ENCODE results near the gene RBBP8. TPM values are rescaled to one million over a fixed set of nuclear protein-coding genes. Genes with fewer than 3 reads are reported as not detected.

RBBP8 gene
- total RNA-seq, 4 donors from 2014 or later: 12.4 to 23.9 (median 15.4) TPM

DNA sequence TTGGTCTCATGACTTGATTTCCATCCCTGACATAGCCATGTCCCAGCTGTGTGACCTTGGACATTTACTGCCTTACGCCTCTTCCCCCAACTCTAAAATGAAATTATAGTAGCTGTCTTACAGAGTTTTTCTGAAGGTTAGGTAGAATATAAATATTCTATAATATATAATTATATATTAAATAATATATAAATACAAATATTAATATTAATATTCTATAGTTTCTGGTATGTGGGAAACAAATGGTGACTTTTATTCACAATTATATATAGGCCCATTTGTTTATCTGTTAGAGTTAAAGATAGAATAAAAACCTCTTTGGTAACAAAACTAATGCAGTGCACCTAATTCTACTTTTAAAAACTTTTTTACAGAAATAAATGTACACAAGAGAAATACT lies 1.7 kb downstream of the RBBP8 start:
- no peaks in the 10 kb centered on the region for H3K27me3 ChIP-seq
- intact Hi-C loops (cut with DNase I): loop anchor here (5.0 to 10.0 kb wide), 3 partner anchors 48 to 480 kb away; no protein-coding TSS in a partner anchor
- H3K27ac ChIP-seq (replicated peaks in 1 of 4): no peak overlapping the region
- no peak overlapping the region for H3K4me3 ChIP-seq
- WGBS: 96% methylated on average over 1 of the region's 1 CpG
- DNase-seq (ENCODE audit: extremely low spot score): no peak
- TF ChIP-seq POLR2AphosphoS5 (IDR thresholded peaks at IDR 0.05) (no peak), EP300 (IDR thresholded peaks at IDR 0.05) (no peak), POLR2A (IDR thresholded peaks at IDR 0.05; ENCODE audit: low read depth) (no peak)
- TF ChIP-seq, protein P1, sequence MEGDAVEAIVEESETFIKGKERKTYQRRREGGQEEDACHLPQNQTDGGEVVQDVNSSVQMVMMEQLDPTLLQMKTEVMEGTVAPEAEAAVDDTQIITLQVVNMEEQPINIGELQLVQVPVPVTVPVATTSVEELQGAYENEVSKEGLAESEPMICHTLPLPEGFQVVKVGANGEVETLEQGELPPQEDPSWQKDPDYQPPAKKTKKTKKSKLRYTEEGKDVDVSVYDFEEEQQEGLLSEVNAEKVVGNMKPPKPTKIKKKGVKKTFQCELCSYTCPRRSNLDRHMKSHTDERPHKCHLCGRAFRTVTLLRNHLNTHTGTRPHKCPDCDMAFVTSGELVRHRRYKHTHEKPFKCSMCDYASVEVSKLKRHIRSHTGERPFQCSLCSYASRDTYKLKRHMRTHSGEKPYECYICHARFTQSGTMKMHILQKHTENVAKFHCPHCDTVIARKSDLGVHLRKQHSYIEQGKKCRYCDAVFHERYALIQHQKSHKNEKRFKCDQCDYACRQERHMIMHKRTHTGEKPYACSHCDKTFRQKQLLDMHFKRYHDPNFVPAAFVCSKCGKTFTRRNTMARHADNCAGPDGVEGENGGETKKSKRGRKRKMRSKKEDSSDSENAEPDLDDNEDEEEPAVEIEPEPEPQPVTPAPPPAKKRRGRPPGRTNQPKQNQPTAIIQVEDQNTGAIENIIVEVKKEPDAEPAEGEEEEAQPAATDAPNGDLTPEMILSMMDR (IDR thresholded peaks at IDR 0.05): no peak
- H3K9me3 ChIP-seq: no peaks in the 10 kb centered on the region
- H3K36me3 ChIP-seq: peaks cover 0 to 12% (median 9%) of the 10 kb centered on the region in 4 donors
- peaks cover 0 to 15% (median 14%) of the 10 kb centered on the region in 4 donors for H3K4me1 ChIP-seq

GRCh38 chr18:22935431-22935830 lies 2.3 kb downstream of the RBBP8 start:
- 67% methylated on average over 1 of the region's 1 CpG for WGBS
- Histone ChIP-seq H3K36me3 (peaks cover 0 to 12% (median 9%) of the 10 kb centered on the region in 4 donors), H3K27me3 (no peaks in the 10 kb centered on the region), H3K4me1 (peaks cover 0 to 15% (median 14%) of the 10 kb centered on the region in 4 donors), H3K4me3 (no peak overlapping the region), H3K27ac (replicated peaks in 1 of 4) (no peak overlapping the region), H3K9me3 (no peaks in the 10 kb centered on the region)
- no peak for DNase-seq (ENCODE audit: extremely low spot score)
- intact Hi-C loops (cut with DNase I): loop anchor here (10.0 kb wide), 1 partner anchor 479 kb away; no protein-coding TSS in a partner anchor
- no peak for TF ChIP-seq EP300 (IDR thresholded peaks at IDR 0.05)
- TF ChIP-seq POLR2AphosphoS5 (IDR thresholded peaks at IDR 0.05): no peak
- TF ChIP-seq POLR2A (IDR thresholded peaks at IDR 0.05; ENCODE audit: low read depth): no peak
- TF ChIP-seq, protein P1 (IDR thresholded peaks at IDR 0.05): no peak

DNA sequence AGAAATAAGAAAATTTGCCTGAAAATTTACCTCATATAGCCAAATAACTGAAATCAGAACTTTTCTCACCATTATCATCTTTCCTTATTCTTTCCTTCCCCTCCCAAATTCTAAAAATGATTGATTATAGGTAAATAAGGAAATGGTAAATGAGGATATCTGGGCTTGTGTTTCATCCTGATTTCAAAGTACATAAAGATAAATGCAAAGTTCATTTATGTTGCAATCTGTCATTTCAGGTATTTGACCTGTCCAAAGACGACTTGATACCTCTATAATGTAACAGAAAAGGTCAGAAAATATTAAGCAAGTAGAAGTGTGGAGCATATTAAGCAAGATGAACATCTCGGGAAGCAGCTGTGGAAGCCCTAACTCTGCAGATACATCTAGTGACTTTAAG lies 3.4 kb downstream of the RBBP8 start:
- Histone ChIP-seq H3K36me3 (peaks cover 0 to 12% (median 11%) of the 10 kb centered on the region in 4 donors), H3K4me1 (peaks cover 0 to 15% (median 14%) of the 10 kb centered on the region in 4 donors), H3K9me3 (no peaks in the 10 kb centered on the region), H3K4me3 (no peak overlapping the region), H3K27me3 (no peaks in the 10 kb centered on the region), H3K27ac (replicated peaks in 1 of 4) (no peak overlapping the region)
- TF ChIP-seq, protein P1 (IDR thresholded peaks at IDR 0.05): no peak
- no peak for TF ChIP-seq EP300 (IDR thresholded peaks at IDR 0.05)
- TF ChIP-seq POLR2A (IDR thresholded peaks at IDR 0.05; ENCODE audit: low read depth): no peak
- TF ChIP-seq POLR2AphosphoS5 (IDR thresholded peaks at IDR 0.05): no peak
- no peak for DNase-seq (ENCODE audit: extremely low spot score)
- WGBS: 65% methylated on average over 2 of the region's 2 CpGs
- intact Hi-C loops (cut with DNase I): loop anchor here (10.0 kb wide), 1 partner anchor 478 kb away; no protein-coding TSS in a partner anchor

DNA sequence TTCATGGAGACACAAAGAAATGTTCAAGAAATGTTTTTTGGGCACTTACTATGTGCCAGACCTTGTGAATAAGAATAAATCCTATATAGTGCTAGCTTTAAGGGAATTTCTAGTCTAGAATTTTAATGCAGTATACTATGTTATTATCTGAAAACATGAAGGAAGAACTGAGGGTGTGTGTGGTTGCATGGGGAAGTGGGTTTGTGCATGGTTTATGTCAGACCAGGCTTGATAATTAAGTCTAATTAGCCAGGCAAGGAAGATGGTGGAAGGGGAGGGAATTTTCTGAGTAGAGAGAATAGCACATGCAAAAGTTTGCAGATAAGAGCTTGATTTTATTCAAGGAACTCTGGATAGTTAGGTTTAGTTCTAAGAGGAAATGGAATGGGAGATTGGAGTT lies 6.5 kb downstream of the RBBP8 start:
- no peak for DNase-seq (ENCODE audit: extremely low spot score)
- Histone ChIP-seq H3K4me3 (no peak overlapping the region), H3K36me3 (peaks cover 0 to 12% (median 11%) of the 10 kb centered on the region in 4 donors), H3K27ac (replicated peaks in 1 of 4) (no peak overlapping the region), H3K27me3 (no peaks in the 10 kb centered on the region), H3K9me3 (no peaks in the 10 kb centered on the region), H3K4me1 (peaks cover 0 to 1% (median 0%) of the 10 kb centered on the region in 4 donors)
- intact Hi-C loops (cut with DNase I): loop anchor here (10.0 kb wide), 1 partner anchor 475 kb away; no protein-coding TSS in a partner anchor
- TF ChIP-seq, protein P1 (IDR thresholded peaks at IDR 0.05): no peak
- no peak for TF ChIP-seq POLR2A (IDR thresholded peaks at IDR 0.05; ENCODE audit: low read depth)
- no peak for TF ChIP-seq POLR2AphosphoS5 (IDR thresholded peaks at IDR 0.05)
- no peak for TF ChIP-seq EP300 (IDR thresholded peaks at IDR 0.05)

DNA sequence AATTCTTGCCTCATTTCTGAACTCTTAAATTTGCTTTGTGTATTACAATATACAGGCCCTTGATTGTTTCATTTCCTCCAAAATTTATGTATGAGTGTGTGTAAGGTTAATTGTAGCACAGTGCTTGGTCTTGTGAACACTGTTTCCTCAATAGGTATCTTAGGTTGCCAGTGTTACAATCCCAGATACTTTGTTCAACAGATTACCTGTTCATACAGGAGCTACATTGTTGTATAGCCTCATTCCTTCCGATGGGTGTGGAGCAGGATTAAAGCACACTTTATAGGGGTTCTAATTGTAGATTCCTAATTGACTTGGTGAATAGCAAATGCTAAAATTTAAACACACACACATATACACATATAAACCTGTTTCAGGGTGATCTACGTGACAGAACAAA lies 10.7 kb downstream of the RBBP8 start:
- Histone ChIP-seq H3K27me3 (no peaks in the 10 kb centered on the region), H3K4me3 (no peak overlapping the region), H3K4me1 (peaks cover 0 to 3% (median 0%) of the 10 kb centered on the region in 4 donors), H3K27ac (replicated peaks in 1 of 4) (no peak overlapping the region), H3K36me3 (peaks cover 0 to 4% (median 2%) of the 10 kb centered on the region in 4 donors), H3K9me3 (no peaks in the 10 kb centered on the region)
- intact Hi-C loops (cut with DNase I): no loop called here
- 88% methylated on average over 2 of the region's 2 CpGs for WGBS
- no peak for DNase-seq (ENCODE audit: extremely low spot score)
- TF ChIP-seq EP300 (IDR thresholded peaks at IDR 0.05) (no peak), POLR2AphosphoS5 (IDR thresholded peaks at IDR 0.05) (no peak), POLR2A (IDR thresholded peaks at IDR 0.05; ENCODE audit: low read depth) (no peak)
- TF ChIP-seq, protein P1 (IDR thresholded peaks at IDR 0.05): no peak

All from esophagus muscularis mucosa (tissue), 4 donors.